GM18526 (cell line): ENCODE results near the gene KCNK15.

Source experiments
- POLR2A ChIP-seq: IDR thresholded peaks from 3 replicates; pipeline ENCODE4 v1.6.1; 2011; ENCODE audit not compliant: insufficient read length; ENCODE audit errors: extremely low read depth

KCNK15 gene

DNA sequence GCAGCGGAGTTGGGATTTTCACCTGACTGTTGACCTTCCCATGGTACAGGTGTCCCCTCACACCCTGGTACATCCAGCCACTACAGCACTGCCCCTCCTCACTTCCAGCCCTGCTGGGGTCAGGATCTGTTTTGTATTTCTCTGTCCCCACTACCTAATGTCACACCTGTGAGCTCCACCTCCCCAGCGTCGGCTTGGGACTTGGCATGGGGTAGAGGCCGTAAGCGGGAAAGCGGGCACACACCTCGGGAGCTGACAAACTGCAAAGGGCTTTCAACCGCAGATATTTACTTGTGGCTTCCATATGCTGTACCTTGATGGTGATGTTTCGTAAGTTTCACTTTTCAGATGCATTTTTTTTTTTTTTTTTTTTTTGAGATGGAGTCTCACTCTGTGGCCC is 35.9 kb upstream of the KCNK15 start:
- no peak for TF ChIP-seq POLR2A

GRCh38 chr20:44711237-44711636 is 34.4 kb upstream of the KCNK15 start:
- TF ChIP-seq POLR2A, result no peak

GRCh38 chr20:44714102-44714700 is 31.5 kb upstream of the KCNK15 start:
- no peak for TF ChIP-seq POLR2A

- TF ChIP-seq POLR2A, result no peak
These were observed 30.8 kb upstream of the KCNK15 start, which contains the start of gene CCN5 for GRCh38 chr20:44714701-44715498. TSS of gene CCN5 (plus strand) at chr20:44715369. CDS start at chr20:44715391, 22 bp downstream.

DNA sequence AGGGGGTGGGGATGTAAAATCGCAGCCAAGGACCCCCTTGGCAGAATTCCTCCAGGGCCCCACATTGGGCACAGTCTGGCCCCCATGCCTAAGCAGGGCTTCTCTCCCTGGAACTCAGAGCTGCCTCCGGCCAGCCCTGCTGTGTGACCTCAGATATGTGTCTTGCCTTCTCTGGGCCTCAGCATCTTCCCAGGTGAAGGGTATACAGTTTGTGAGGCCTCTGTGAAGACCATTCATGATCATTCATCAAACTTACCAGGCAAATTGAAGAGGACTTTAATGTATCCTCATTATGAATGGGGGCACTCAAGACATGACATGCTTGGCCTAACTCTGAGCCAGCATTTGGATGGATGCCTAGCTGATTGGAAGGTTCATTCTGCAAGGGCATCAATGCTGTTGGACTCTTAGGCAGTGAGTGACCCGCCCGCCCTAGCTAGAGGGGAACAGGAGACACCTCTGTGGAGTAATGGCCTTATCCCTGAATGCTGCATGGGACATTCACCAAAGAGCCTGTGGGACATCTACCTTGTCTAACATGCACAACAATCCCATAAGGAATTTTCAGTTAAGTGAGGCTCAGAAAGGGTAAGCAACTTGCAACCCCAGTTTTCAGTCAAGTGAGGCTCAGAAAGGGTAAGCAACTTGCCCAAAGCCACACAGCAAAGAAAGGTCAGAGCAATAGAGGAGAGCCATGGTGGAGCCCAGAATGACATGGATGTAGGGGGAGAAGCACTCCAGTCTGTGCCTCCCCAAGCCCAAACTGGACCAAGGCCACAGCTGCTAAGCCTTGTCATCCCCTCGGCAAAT is 30.0 kb upstream of the KCNK15 start:
- TF ChIP-seq POLR2A, result no peak

- no peak for TF ChIP-seq POLR2A
These were observed 29.2 kb upstream of the KCNK15 start for GRCh38 chr20:44716309-44717106.

GRCh38 chr20:44717986-44718385 is 27.7 kb upstream of the KCNK15 start:
- no peak for TF ChIP-seq POLR2A

GRCh38 chr20:44719841-44720240 is 25.8 kb upstream of the KCNK15 start:
- no peak for TF ChIP-seq POLR2A

GRCh38 chr20:44720621-44720996 is 25.1 kb upstream of the KCNK15 start:
- no peak for TF ChIP-seq POLR2A

- TF ChIP-seq POLR2A, result no peak
These were observed 24.5 kb upstream of the KCNK15 start for GRCh38 chr20:44720997-44721784.

DNA sequence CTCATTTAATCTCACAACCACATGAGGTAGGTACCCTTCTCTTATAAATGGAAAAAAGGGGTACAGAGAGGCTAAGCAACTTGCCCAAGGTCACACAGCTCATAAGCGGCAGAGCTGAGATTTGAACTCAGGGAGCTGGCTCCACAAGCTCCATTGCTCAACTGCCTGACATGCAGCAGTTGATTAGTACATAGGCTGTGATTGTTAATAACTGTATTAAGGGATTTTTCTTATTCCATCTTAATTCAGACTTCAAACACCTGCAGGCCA is 23.9 kb upstream of the KCNK15 start:
- TF ChIP-seq POLR2A, result no peak

DNA sequence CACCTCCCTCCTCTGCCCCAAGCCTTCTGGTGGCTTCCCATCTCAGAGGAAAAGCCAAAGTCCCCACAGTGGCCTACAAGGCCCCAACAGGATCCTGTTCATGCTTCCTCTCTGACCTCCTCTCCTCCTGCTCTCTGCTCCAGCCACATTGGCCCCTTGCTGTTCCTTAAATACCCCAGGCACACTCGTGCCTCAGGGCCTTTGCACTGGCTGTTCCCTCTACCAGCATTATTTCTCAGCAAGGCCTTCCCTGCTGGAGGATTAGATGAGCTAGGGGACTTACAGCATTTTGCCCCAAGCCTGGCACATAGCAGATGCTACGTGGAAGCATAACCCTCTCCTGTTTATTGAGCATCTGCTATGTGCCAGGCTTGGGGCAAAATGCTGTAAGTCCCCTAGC is 22.7 kb upstream of the KCNK15 start:
- no peak for TF ChIP-seq POLR2A

DNA sequence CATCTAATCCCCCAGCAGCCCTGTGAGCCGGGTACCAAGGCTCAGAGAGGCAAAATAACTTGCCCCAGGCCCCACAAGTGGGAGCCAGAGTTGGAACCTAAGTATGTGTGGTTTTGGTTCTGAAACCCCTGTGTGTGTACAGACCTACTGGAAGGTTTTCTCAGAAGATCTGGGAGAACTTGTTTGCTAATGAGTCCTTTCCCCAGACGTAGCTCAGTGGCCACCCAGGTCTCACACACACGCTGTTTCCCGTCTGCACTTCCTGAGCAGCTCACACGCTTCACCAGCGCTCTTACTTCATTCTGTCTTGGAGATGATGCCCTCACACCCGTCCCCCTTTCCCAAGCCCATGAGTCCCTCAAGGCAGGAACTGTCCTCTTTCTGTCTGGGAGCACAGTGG is 22.3 kb upstream of the KCNK15 start:
- TF ChIP-seq POLR2A, result no peak

DNA sequence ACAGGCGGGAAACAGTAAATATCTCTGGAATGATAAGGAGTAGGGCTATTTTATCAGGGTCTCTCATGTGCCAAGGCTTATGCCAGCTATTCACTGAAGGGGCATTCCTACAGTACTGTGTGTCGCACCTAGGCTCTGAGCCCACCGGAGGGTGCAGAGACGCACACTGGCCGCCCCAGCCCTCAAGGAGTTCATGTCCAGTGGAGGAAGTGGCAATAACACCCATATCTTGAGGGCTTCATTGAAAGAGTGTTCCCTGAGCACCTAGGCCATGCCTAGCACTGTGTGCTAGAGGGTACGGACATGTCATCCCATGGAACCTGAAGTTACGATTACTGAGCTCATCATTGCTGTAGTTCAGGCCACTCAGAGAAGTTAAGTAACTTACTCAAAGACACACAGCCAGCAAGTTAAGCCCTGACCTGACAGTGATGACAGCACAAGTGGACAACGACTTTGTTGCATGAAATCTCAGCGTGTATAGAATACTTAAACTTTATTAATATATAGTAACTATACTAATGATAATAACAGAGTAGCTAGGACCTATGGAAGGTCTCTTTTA is 21.8 kb upstream of the KCNK15 start:
- TF ChIP-seq POLR2A, result no peak
